HEK293 (cell line): ENCODE measurements around the gene FZD10.

Experiments
- CTCF ChIA-PET: fragments of 350-600 bp; formaldehyde crosslinking; extraction: SDS; loops from one replicate; lab custom pipeline; 2021; ENCODE audit warnings: antibody characterized with exemption; lab: Yijun Ruan, JAX
- POLR2A ChIA-PET: fragments of 300-600 bp; formaldehyde crosslinking; extraction: SDS; loops from one replicate; lab custom pipeline; 2020; ENCODE audit warnings: antibody characterized with exemption, inconsistent platforms; lab: Yijun Ruan, JAX
- H3K27ac ChIP-seq: fragments of 200-500 bp; sonication (Bioruptor generic); 2 replicates; pipeline ENCODE4 v1.5.1; 2014; ENCODE audit warnings: low read depth, low read length, control low read depth, inconsistent platforms; ENCODE audit errors: extremely low read depth
- H3K36me3 ChIP-seq, 2 experiments: fragments of 200-500 bp in 1 of 2; sonication (Bioruptor generic) in 1 of 2; 1 replicate in 1 of 2; 2 replicates in 1 of 2; pipeline ENCODE4 v1.5.1; 2014 to 2017; ENCODE audit warnings: inconsistent platforms in 2 of 2, low read length in 2 of 2; ENCODE audit not compliant: control insufficient read depth in 2 of 2, insufficient read depth in 1 of 2
- H3K4me1 ChIP-seq: fragments of 200-500 bp; sonication (Bioruptor generic); 2 replicates; pipeline ENCODE4 v1.5.1; 2014; ENCODE audit warnings: mild to moderate bottlenecking, low read length, inconsistent platforms; ENCODE audit not compliant: control insufficient read depth, insufficient read depth
- H3K4me3 ChIP-seq: 2 replicates; pipeline ENCODE4 v1.5.1; 2011; ENCODE audit warnings: low read depth, mild to moderate bottlenecking, control low read depth, low read length, moderate library complexity
- H3K9me3 ChIP-seq: fragments of 200-500 bp; sonication (Bioruptor generic); 2 replicates; pipeline ENCODE4 v1.5.1; 2014; ENCODE audit warnings: low read depth, low read length, inconsistent platforms; ENCODE audit not compliant: control insufficient read depth, insufficient read depth
- ELK4 ChIP-seq: IDR thresholded peaks from 2 replicates; pipeline ENCODE4 v1.6.1; 2011; ENCODE audit warnings: mild to moderate bottlenecking, low read depth, low read length, borderline replicate concordance
- GLI2 ChIP-seq: fragments of 450-650 bp; formaldehyde crosslinking; IDR thresholded peaks from 2 replicates; pipeline ENCODE4; 2017; ENCODE audit warnings: missing biosample characterization, missing genetic modification characterization, low read depth, borderline replicate concordance
- HOXD13 ChIP-seq: sonication (generic); formaldehyde crosslinking; IDR thresholded peaks from 2 replicates; pipeline ENCODE4 v1.8.0; 2022; ENCODE audit warnings: missing genetic modification reagents, borderline replicate concordance
- KLF1 ChIP-seq: fragments of 450-650 bp; formaldehyde crosslinking; IDR thresholded peaks from 2 replicates; pipeline ENCODE4 v1.5.1; 2016; ENCODE audit warnings: missing biosample characterization, missing genetic modification characterization
- KLF9 ChIP-seq: fragments of 450-650 bp; formaldehyde crosslinking; IDR thresholded peaks from 2 replicates; pipeline ENCODE4 v1.5.1; 2016; ENCODE audit warnings: missing biosample characterization, missing genetic modification characterization, low read depth
- MZF1 ChIP-seq: fragments of 450-650 bp; formaldehyde crosslinking; IDR thresholded peaks from 2 replicates; pipeline ENCODE4 v1.5.1; 2017; ENCODE audit warnings: missing biosample characterization, missing genetic modification characterization, borderline replicate concordance
- PATZ1 ChIP-seq: fragments of 450-650 bp; formaldehyde crosslinking; IDR thresholded peaks from 2 replicates; pipeline ENCODE4 v1.5.1; 2016; ENCODE audit warnings: missing biosample characterization, missing genetic modification characterization
- PRDM1 ChIP-seq: fragments of 450-650 bp; formaldehyde crosslinking; IDR thresholded peaks from 2 replicates; pipeline ENCODE4; 2016; ENCODE audit warnings: missing biosample characterization, missing genetic modification characterization
- REPIN1 ChIP-seq: fragments of 450-650 bp; formaldehyde crosslinking; IDR thresholded peaks from 2 replicates; pipeline ENCODE4 v1.5.1; 2017; ENCODE audit warnings: missing biosample characterization, missing genetic modification characterization, low read depth
- ZBTB1 ChIP-seq: fragments of 450-650 bp; formaldehyde crosslinking; IDR thresholded peaks from 2 replicates; pipeline ENCODE4 v1.5.1; 2016; ENCODE audit warnings: missing biosample characterization, missing genetic modification characterization
- ZBTB26 ChIP-seq: fragments of 450-650 bp; formaldehyde crosslinking; optimal IDR thresholded peaks from 2 replicates; pipeline ENCODE3; 2016; ENCODE audit warnings: missing biosample characterization, mild to moderate bottlenecking, missing genetic modification characterization
- ZIC2 ChIP-seq: fragments of 450-650 bp; formaldehyde crosslinking; IDR thresholded peaks from 2 replicates; pipeline ENCODE4 v1.5.1; 2016; ENCODE audit warnings: missing biosample characterization, missing genetic modification characterization
- ZNF140 ChIP-seq: fragments of 450-650 bp; formaldehyde crosslinking; IDR thresholded peaks from 2 replicates; pipeline ENCODE4 v1.5.1; 2016; ENCODE audit warnings: missing biosample characterization, missing genetic modification characterization
- ZNF266 ChIP-seq: fragments of 450-650 bp; formaldehyde crosslinking; IDR thresholded peaks from 2 replicates; pipeline ENCODE4 v1.5.1; 2016; ENCODE audit warnings: missing biosample characterization, missing genetic modification characterization, low read depth
- ZNF302 ChIP-seq: fragments of 450-650 bp; formaldehyde crosslinking; IDR thresholded peaks from 2 replicates; pipeline ENCODE4 v1.5.1; 2016; ENCODE audit warnings: missing biosample characterization, missing genetic modification characterization, low read depth
- ZNF423 ChIP-seq: fragments of 450-650 bp; formaldehyde crosslinking; IDR thresholded peaks from 2 replicates; pipeline ENCODE4 v1.5.1; 2016; ENCODE audit warnings: missing biosample characterization, missing genetic modification characterization
- ZNF529 ChIP-seq: fragments of 450-650 bp; formaldehyde crosslinking; IDR thresholded peaks from 2 replicates; pipeline ENCODE4 v1.5.1; 2017; ENCODE audit warnings: missing genetic modification characterization, missing biosample characterization; ENCODE audit not compliant: insufficient replicate concordance
- ZNF530 ChIP-seq: fragments of 450-650 bp; formaldehyde crosslinking; IDR thresholded peaks from 2 replicates; pipeline ENCODE4 v1.5.1; 2016; ENCODE audit warnings: low read depth, missing biosample characterization, missing genetic modification characterization
- ZNF596 ChIP-seq: fragments of 450-650 bp; IDR thresholded peaks from 2 replicates; pipeline ENCODE4 v1.5.0; 2018; ENCODE audit warnings: missing biosample characterization, mild to moderate bottlenecking, missing genetic modification characterization, moderate library complexity
- ZNF629 ChIP-seq: fragments of 450-650 bp; formaldehyde crosslinking; IDR thresholded peaks from 2 replicates; pipeline ENCODE4 v1.5.1; 2017; ENCODE audit warnings: missing biosample characterization, missing genetic modification characterization
- ZNF76 ChIP-seq: fragments of 450-650 bp; formaldehyde crosslinking; IDR thresholded peaks from 2 replicates; pipeline ENCODE4; 2016; ENCODE audit warnings: low read depth, missing biosample characterization, missing genetic modification characterization, borderline replicate concordance
- ZNF777 ChIP-seq: fragments of 450-650 bp; formaldehyde crosslinking; IDR thresholded peaks from 2 replicates; pipeline ENCODE4 v1.5.1; 2017; ENCODE audit warnings: missing biosample characterization, missing genetic modification characterization, borderline replicate concordance
- ZNF791 ChIP-seq: fragments of 450-650 bp; formaldehyde crosslinking; IDR thresholded peaks from 2 replicates; pipeline ENCODE4 v1.5.1; 2016; ENCODE audit warnings: missing biosample characterization, missing genetic modification characterization
- ZNF792 ChIP-seq: fragments of 450-650 bp; formaldehyde crosslinking; IDR thresholded peaks from 2 replicates; pipeline ENCODE4 v1.5.1; 2016; ENCODE audit warnings: missing biosample characterization, missing genetic modification characterization
- ZNF843 ChIP-seq: fragments of 450-650 bp; formaldehyde crosslinking; IDR thresholded peaks from 2 replicates; pipeline ENCODE4 v1.5.1; 2016; ENCODE audit warnings: missing biosample characterization, missing genetic modification characterization

The FZD10 gene

DNA sequence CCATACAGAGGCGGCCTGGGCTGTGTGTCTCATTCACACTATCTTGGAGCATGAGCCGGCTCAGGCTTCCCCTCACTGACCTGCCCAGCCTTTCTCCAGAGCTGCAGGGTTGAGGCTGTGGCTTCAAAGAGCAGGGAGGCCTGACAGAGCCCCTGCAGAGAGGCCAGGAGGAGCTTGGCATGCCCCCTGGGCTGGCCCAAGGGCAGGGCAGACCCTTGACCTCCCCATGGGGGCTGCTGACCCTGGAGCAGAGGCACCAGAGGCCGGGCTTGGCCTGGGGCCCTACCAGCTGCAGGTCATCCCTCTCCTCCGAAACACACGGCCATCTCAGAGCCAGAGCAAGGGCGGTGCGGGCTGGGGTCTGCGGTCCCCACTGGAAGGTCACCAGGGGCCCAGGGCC lies 46.6 kb upstream of the FZD10 start:
- Histone ChIP-seq H3K9me3 (no peaks in the 10 kb centered on the region), H3K36me3 (no peaks in the 10 kb centered on the region), H3K4me3 (no peak overlapping the region), H3K27ac (no peak overlapping the region)
- ChIA-PET POLR2A (no interaction called here), CTCF (no interaction called here)
- TF ChIP-seq ZBTB1 (tag by site-specific recombination): no peak
- no peak for TF ChIP-seq ZNF76
- no peak for TF ChIP-seq ZNF266 (tag by site-specific recombination)
- TF ChIP-seq ELK4: no peak
- no peak for TF ChIP-seq ZNF529
- no peak for TF ChIP-seq ZNF792
- TF ChIP-seq ZNF629 (tag by site-specific recombination): no peak
- TF ChIP-seq, all 188 proteins: peak for 0
- no peaks in the 10 kb centered on the region for H3K4me1 ChIP-seq

- Histone ChIP-seq H3K36me3 (no peaks in the 10 kb centered on the region), H3K27ac (no peak overlapping the region), H3K9me3 (no peaks in the 10 kb centered on the region), H3K4me1 (no peaks in the 10 kb centered on the region), H3K4me3 (no peak overlapping the region)
- CTCF ChIA-PET: no interaction called here
- TF ChIP-seq ZNF596 (tag by site-specific recombination) (no peak), PRDM1 (tag by site-specific recombination) (no peak), ZNF843 (tag by site-specific recombination) (no peak), ZNF140 (tag by site-specific recombination) (no peak), ZIC2 (tag by site-specific recombination) (no peak), ZNF423 (no peak), ZNF530 (tag by site-specific recombination) (no peak), ZNF302 (no peak), ZBTB26 (no peak), ZNF791 (no peak), MZF1 (no peak), PATZ1 (tag by site-specific recombination) (no peak), ZNF777 (tag by site-specific recombination) (no peak), HOXD13 (no peak), KLF9 (tag by site-specific recombination) (no peak), KLF1 (no peak), GLI2 (tag by site-specific recombination) (no peak), REPIN1 (tag by site-specific recombination) (no peak)
- POLR2A ChIA-PET: no interaction called here
Observed at GRCh38 chr12:130116791-130117190, 45.5 kb upstream of the FZD10 start.
